OCI-LY7 (cell line): ENCODE data around the gene DUSP22. TPM values are rescaled to one million over a fixed set of nuclear protein-coding genes. Genes with fewer than 3 reads are reported as not detected.

Experiments used
- BruUV-seq: library from RNA; stranded (reverse); fragments of 400-500 nt; replicated peaks from 2 replicates; lab custom pipeline; 2021; lab: Mats Ljungman, UMichigan
- CTCF ChIA-PET: fragments of 300-600 bp; sonication (Branson Sonifier 250); formaldehyde crosslinking; loops from one replicate; lab custom pipeline; 2022; ENCODE audit warnings: antibody characterized with exemption; ENCODE audit not compliant: unreplicated experiment; lab: Charles Lee
- POLR2A ChIA-PET: fragments of 300-600 bp; sonication (Branson Sonifier 250); formaldehyde crosslinking; loops from one replicate; lab custom pipeline; 2022; ENCODE audit warnings: antibody characterized with exemption; lab: Charles Lee
- DNase-seq: peaks from one replicate; pipeline ENCODE4 v3.0.0-alpha.2; 2015; ENCODE audit warnings: low spot score
- H2AFZ ChIP-seq: fragments of 200-600 bp; sonication (generic), shearing (Covaris generic); 2 replicates; pipeline ENCODE4 v1.6.1; 2014; ENCODE audit warnings: mild to moderate bottlenecking, antibody characterized with exemption, low read length, moderate library complexity
- H3K27ac ChIP-seq: fragments of 200-600 bp; sonication (generic); 2 replicates; pipeline ENCODE4 v1.5.1; 2014; ENCODE audit warnings: mixed run types, low read depth, mild to moderate bottlenecking, moderate library complexity, low read length, inconsistent platforms; ENCODE audit not compliant: poor library complexity, severe bottlenecking
- H3K36me3 ChIP-seq: fragments of 200-600 bp; sonication (generic); 2 replicates; pipeline ENCODE4 v1.6.1; 2014; ENCODE audit warnings: mild to moderate bottlenecking, antibody characterized with exemption, low read length, moderate library complexity, mixed read lengths; ENCODE audit not compliant: insufficient read depth
- H3K4me1 ChIP-seq: fragments of 200-600 bp; sonication (generic); 2 replicates; pipeline ENCODE4 v1.5.1; 2014; ENCODE audit warnings: mild to moderate bottlenecking, low read length; ENCODE audit not compliant: insufficient read depth, poor library complexity, severe bottlenecking
- H3K4me2 ChIP-seq: fragments of 200-600 bp; sonication (generic); 2 replicates; pipeline ENCODE4 v1.6.1; 2014; ENCODE audit warnings: mild to moderate bottlenecking, low read length
- H3K4me3 ChIP-seq: fragments of 200-600 bp; sonication (generic); 2 replicates; pipeline ENCODE4 v1.5.1; 2014; ENCODE audit warnings: mild to moderate bottlenecking, low read depth, low read length; ENCODE audit not compliant: poor library complexity, severe bottlenecking
- H3K79me2 ChIP-seq: fragments of 200-600 bp; sonication (generic); 2 replicates; pipeline ENCODE4 v1.6.1; 2016; ENCODE audit warnings: low read depth, mild to moderate bottlenecking, low read length, moderate library complexity, mixed read lengths; ENCODE audit not compliant: insufficient read depth
- H3K9me2 ChIP-seq: fragments of 200-600 bp; sonication (generic); 2 replicates; pipeline ENCODE4 v1.6.1; 2016; ENCODE audit warnings: mild to moderate bottlenecking, low read length, mixed read lengths; ENCODE audit not compliant: insufficient read depth
- H3K9me3 ChIP-seq: fragments of 200-600 bp; sonication (generic); 2 replicates; pipeline ENCODE4 v1.6.1; 2014; ENCODE audit warnings: mild to moderate bottlenecking, mixed run types, low read length, mixed read lengths
- H4K20me1 ChIP-seq: fragments of 200-600 bp; sonication (generic); 2 replicates; pipeline ENCODE4 v1.6.1; 2014; ENCODE audit warnings: mild to moderate bottlenecking, antibody characterized with exemption, low read length, moderate library complexity, mixed read lengths; ENCODE audit not compliant: insufficient read depth
- EZH2phosphoT487 ChIP-seq: fragments of 200-600 bp; sonication (generic); IDR thresholded peaks from 2 replicates; pipeline ENCODE4 v1.6.1; 2018; ENCODE audit warnings: low read depth, borderline replicate concordance, mild to moderate bottlenecking, mixed run types, antibody characterized with exemption, low read length, moderate library complexity, mixed read lengths
- intact Hi-C: fragments of 100-400 bp; cut with micrococcal nuclease; formaldehyde crosslinking; loops from one replicate; pipeline ENCODE4 v1.10.0; 2022; ENCODE audit not compliant: unreplicated experiment
- total RNA-seq, 2 experiments: library from RNA; depleted of rRNA in 1 of 2; stranded (reverse); fragments of >200 nt in 1 of 2; shearing (Covaris generic) in 1 of 2; gene quantifications; 2 replicates each; pipeline ENCODE4 v1.2.3, GENCODE V29; 2014 to 2022
- TF ChIP-seq, protein P1 (sequence below): fragments of 200-600 bp; sonication (generic); conservative IDR thresholded peaks from 2 replicates; pipeline ENCODE4 v1.5.1; 2014; ENCODE audit warnings: mild to moderate bottlenecking, antibody characterized with exemption, low read length, moderate library complexity, mixed read lengths

DUSP22 gene
- total RNA-seq, 2 experiments from 2014 or later: 149 to 171 TPM

DNA sequence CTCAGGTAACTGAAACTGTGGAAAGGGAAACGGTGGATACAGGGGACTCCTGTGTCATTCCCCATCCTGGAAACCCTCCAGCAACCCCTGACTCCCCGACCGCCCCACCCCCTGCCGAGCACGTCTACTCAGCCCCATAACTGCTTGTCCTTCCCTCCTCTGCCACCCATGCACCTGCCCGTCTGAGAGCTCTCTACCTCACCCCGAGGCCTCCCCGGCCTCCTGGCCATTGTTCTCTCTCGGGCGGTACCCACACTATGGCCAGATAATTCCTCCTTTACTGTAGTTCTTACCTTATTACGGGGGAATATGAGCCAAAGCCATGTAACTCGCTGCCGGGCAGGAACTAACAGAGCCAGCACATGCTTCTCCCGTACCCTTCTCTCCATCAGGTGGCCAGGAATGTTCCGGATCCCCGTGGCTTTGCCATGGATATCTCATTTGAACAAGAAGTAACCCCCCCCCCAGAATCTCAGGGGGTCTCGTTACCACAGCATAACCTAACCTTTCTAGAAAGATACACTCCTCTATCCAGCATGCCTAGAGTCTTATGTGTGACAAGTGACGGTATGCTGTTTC, 94.5 kb downstream of the DUSP22 start:
- peaks cover 25% of the 10 kb centered on the region for H3K4me1 ChIP-seq
- intact Hi-C loops: no loop called here
- no peak overlapping the region for H2AFZ ChIP-seq
- no TSS peak for BruUV-seq
- CTCF ChIA-PET: no interaction called here
- H4K20me1 ChIP-seq: no peaks in the 10 kb centered on the region
- H3K9me2 ChIP-seq: no peaks in the 10 kb centered on the region
- no peak for DNase-seq
- H3K4me2 ChIP-seq: no peak overlapping the region
- H3K4me3 ChIP-seq: no peak overlapping the region
- H3K79me2 ChIP-seq: peaks cover 2% of the 10 kb centered on the region; the same call in 1 of the 2 replicates
- no peaks in the 10 kb centered on the region for H3K9me3 ChIP-seq
- POLR2A ChIA-PET: interaction anchor here (1.6 to 2.2 kb wide), 3 partner anchors 11 to 26 kb away, joined by 4 to 13 read pairs (median 6); no protein-coding TSS in a partner anchor
- no peak overlapping the region for H3K27ac ChIP-seq
- no peaks in the 10 kb centered on the region for H3K36me3 ChIP-seq
- TF ChIP-seq, protein P1, sequence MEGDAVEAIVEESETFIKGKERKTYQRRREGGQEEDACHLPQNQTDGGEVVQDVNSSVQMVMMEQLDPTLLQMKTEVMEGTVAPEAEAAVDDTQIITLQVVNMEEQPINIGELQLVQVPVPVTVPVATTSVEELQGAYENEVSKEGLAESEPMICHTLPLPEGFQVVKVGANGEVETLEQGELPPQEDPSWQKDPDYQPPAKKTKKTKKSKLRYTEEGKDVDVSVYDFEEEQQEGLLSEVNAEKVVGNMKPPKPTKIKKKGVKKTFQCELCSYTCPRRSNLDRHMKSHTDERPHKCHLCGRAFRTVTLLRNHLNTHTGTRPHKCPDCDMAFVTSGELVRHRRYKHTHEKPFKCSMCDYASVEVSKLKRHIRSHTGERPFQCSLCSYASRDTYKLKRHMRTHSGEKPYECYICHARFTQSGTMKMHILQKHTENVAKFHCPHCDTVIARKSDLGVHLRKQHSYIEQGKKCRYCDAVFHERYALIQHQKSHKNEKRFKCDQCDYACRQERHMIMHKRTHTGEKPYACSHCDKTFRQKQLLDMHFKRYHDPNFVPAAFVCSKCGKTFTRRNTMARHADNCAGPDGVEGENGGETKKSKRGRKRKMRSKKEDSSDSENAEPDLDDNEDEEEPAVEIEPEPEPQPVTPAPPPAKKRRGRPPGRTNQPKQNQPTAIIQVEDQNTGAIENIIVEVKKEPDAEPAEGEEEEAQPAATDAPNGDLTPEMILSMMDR: no peak
- TF ChIP-seq EZH2phosphoT487: no peak

DNA sequence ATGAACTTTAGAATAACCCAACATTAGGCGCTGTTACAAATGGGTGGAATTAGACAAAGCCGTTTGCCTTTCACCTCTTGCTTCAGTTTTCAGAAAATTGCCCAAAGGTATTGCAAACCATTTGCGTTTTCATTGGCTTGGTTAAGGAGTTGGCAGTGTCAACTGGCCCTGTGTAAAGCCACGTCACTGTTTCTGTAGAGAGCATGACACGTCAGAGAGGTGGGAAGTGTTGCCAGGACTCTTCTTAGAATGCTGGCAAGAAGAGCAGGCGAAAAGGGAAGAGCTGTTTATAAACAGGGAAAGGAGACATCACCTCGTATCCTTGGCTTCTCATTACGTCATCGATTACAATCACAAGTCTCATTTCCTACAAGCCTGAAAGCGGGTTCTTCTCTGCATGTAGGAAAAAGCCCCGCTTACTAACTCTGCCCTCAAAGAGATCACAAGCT, 95.0 kb downstream of the DUSP22 start:
- intact Hi-C loops: no loop called here
- no peak overlapping the region for H3K4me3 ChIP-seq
- H2AFZ ChIP-seq: no peak overlapping the region
- CTCF ChIA-PET: no interaction called here
- peaks cover 8% of the 10 kb centered on the region for H3K79me2 ChIP-seq
- no peak for DNase-seq
- no peaks in the 10 kb centered on the region for H3K9me3 ChIP-seq
- no peak overlapping the region for H3K27ac ChIP-seq
- peaks cover 25% of the 10 kb centered on the region for H3K4me1 ChIP-seq
- peaks cover 2% of the 10 kb centered on the region for H3K36me3 ChIP-seq
- no peak overlapping the region for H3K4me2 ChIP-seq
- no TSS peak for BruUV-seq
- H3K9me2 ChIP-seq: no peaks in the 10 kb centered on the region
- POLR2A ChIA-PET: interaction anchor here (0.7 to 2.1 kb wide), 4 partner anchors 10 to 22 kb away, joined by 3 to 6 read pairs (median 5); no protein-coding TSS in a partner anchor
- no peak for TF ChIP-seq EZH2phosphoT487
- TF ChIP-seq, protein P1: no peak
- H4K20me1 ChIP-seq: peaks cover 2% of the 10 kb centered on the region; the same call in 1 of the 2 replicates
